NCI-H2029 treated with DMSO at 0.1 percent for 48 hours (cell line): Measurements from ENCODE around the gene HNF1B.

ENCODE experiments used
- DNase-seq: peaks from one replicate; lab custom pipeline; 2025; lab: John Stamatoyannopoulos, UW

The HNF1B gene

GRCh38 chr17:37736428-37736827 is 8.4 kb downstream of the HNF1B start:
- no peak for DNase-seq

GRCh38 chr17:37735165-37735564 is 9.7 kb downstream of the HNF1B start:
- DNase-seq = no peak

DNA sequence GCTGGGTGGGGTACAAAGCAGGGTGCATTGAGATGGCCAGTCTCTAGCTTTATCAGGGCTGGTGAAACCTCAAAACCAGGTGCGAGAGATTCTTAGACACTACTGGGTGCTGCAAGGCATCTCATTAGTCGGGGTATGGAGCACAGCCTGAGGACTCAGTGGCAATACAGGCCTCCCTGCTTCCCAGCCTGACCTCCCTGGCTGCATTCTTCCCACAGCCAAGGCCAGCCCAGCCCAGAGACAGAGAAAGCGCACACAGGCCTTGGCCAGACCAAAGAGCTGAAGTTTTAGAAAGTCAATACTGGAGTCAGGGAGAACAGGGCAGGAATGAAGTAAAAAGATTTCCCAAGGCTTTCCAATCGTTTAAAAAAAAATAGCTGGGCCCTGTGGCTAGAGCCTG is 12.5 kb downstream of the HNF1B start:
- no peak for DNase-seq

DNA sequence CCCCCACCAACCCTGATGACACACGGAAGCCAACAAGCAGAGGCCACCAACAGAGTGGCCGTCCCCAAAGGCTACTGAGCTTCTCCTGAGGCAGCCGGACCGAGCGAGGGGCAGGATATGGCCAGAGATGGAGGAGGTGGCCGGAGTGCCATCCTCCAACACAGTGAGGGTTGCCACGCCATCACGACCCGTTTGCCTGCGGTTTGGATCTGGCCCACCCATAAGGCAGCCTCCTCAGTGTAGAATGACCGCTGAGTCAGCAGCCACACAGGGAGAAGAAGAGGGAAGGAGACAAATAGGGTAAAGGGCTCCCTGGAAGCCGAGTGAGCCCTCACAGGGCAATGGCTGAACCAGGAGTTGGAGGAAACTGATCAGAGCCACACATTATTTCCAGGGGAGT is 13.8 kb downstream of the HNF1B start:
- no peak for DNase-seq

- no peak for DNase-seq
Measured at GRCh38 chr17:37729905-37730304, 15.0 kb downstream of the HNF1B start.

DNA sequence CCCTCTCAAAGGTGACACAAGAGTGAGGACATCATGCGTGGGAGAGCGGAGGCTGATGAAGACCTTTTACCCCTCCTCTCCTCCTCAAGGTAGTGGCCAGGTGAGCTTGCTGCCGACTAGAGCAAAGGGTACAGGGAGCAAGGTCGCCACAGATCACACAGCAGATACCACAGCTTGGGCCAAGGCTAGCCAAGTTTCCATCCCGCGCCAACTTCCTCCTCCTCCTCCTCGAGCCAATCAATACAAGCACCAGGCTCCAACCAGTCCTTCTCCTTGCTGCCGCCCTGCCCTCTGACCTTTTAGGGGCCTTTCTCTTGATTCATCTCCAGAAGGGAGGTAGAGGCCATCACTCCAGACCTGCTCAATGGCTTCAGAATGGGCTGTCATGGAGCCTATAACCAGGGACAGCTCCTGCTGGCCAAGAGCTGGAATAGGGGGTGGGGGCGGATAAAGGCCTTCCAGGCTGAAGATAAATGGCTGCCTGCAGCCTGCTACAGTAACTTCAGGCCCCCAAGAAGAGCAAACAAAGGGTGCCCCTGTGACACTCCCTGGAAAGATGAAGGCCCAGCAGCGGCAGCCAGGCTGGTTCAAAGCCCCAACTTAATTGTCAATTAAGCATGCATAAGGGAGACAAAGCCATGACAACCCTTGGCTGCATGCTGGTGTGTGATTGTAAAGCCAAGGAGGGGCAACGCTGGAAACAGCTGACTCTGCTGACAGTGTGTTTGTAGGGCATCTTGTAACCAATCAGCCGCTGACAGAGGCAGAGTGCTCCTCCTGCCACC is 17.8 kb downstream of the HNF1B start:
- DNase-seq = no peak

DNA sequence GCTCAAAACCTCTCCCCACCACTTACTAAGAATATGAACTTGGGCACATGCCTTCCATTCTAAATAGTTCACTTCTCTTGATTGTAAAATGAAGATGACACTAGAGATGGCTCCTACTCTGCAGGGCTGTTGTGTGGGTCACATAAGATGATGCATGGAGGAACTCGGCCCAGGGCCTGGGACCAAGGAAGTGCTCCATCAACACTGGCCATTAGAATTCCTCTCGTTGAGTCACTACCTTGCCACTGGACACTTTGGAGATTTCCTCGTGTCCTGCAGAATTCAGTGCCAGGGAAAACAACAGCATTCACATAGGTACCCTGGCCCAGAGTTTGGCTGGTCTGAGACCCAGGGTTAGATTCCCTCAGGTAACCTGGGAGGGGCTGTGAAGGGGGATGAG is 18.6 kb downstream of the HNF1B start:
- DNase-seq = no peak

DNA sequence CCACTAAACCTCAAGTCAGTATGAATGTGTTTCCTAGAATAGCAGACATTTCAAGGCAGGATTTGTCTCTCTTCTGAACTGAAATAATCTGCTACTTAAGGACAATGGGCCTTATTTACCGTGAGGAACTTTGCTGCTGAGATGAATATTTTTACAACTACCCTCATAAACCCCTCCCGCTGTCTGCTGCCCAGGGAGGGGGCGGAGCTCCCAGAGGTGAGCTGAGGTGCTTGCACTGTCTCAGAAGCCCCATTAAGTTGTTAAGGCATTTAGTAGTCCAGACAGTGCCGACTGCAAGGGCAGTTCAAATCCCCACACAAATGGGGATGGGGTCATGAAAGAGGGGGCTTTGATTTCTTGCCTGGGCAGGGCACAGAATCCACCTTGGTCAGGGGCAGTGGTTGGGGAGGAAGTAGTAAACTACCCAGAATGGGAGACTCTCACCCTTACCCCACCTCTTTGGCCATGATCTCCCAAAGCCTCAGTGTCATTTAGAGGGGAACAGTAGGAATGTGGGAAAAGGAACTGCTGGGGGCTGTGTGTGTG is 19.2 kb downstream of the HNF1B start:
- DNase-seq = no peak

- DNase-seq = no peak
Measured at GRCh38 chr17:37725021-37725595, 19.8 kb downstream of the HNF1B start.

DNA sequence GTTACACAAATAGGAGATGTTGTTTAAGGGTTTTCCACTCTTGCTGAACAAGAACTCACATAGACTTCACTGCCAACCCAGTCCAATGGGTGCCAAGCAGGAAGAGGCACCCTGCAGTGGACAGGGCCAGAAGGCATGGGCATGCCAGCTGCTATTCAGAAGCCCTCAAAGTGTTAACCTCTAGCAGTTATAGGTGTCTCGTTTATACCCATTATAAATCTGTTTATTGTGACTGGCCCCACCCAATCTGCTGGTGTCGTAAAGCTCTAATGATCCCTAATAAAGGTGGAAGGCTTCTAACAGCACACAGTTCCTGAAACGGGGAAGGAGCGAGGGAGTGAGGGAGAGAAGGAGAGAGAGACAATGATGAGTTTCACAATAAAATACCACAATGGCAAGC is 23.9 kb downstream of the HNF1B start:
- DNase-seq = no peak

DNA sequence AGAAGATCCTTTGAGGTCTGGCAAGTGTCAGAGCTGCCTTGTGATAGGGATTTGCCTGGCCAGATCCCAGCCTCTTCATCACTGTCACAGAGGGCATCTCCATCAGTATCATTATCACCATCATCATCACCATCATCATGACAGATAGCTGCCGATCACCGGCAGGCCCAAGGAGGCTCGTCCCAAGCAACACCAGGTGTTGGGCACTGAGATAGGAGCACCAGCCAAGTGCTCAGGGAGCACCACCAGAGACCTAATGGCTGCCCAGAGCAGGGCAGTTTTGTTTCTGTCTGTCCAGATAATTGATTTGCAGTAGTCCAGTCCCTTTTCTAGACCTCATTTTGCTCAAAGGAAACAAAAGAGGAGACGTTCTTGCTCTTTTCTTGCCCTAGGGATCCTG is 25.0 kb downstream of the HNF1B start:
- DNase-seq = no peak

DNA sequence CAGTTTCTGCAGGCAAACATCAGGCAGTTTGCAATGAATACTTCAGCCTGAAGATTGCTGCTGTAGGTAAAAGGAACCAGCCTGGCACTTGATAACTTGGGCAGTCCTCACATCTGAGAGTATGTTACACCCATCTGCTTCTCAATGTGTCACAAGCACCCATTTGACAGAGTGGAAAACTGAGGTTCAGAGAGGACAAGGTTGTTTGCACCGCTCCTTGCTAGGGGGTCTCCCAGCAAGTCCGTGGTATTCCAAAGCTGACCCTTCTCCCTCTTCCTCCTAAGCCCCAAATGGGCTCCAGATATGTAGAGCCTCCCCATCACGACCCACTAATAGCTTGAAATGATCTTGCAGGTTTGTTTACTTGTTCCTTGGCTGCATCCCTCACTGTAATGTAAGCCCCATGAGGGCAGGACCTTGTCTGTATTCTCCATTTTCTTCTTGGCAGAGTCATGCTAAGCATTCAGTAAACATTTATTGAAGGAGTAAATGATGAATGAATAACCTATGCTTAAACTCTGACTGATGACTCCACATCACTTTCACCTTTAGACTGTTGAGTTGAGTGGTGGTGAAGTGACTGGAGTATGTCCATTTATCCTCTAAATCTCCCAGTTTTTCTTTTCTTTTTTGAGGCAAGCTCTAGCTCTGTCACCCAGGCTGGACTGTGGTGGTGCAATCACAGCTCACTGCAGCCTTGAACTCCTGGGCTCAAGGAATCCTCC is 26.4 kb downstream of the HNF1B start:
- no peak for DNase-seq

DNA sequence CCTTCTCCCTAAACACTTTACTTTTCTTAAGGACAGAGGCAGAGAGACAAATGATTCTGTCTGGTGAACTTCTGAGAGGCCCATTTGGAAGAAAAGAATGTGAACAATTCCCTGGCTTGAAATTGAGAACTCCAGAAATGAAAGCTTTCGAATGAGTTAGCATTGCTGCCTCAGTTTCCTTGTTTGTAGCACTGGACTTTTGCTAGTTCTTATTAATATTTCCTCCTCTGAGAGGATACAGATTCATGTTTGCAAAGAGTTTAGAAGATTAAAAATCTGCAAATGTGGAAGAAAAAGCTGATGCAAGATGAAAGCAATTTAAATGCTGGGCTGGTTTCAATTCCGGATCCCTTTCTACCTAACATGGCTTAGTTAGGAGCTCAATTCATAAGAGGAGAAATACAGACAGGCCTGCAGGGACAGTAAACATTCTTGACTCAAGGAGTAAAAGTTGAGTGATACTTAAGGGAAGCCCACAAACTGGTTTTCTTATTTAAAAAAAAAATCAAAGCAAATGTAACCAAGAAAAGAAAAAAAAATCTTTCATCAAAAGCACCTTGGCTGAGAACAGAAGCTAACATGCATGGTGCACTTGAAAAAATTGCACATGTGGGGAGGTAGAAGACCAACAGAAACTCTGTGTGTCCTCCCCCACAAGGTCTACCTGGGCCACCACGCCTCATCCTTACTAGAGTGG is 27.1 kb downstream of the HNF1B start:
- no peak for DNase-seq

- DNase-seq = no peak
Measured at GRCh38 chr17:37714897-37715296, 30.0 kb downstream of the HNF1B start.

DNA sequence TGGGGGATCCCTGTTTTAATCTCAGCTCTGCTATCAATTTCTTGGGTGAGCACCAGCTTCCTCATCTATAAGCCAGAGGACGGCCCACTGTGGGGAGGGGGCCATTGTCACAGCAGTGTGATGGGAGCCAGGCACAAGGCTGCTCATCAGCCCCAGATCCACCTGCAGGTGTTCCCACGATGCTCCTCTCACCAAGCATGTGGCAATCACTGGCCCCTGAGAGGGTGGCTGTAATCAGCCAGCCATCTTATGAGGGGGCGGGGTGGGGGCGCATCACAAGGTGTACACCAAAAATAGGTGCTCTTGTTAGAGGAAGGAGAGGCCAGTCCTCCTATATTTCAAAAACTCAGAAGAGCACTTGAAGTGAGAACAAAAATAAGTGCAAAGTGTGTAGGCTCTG is 31.2 kb downstream of the HNF1B start:
- no peak for DNase-seq

DNA sequence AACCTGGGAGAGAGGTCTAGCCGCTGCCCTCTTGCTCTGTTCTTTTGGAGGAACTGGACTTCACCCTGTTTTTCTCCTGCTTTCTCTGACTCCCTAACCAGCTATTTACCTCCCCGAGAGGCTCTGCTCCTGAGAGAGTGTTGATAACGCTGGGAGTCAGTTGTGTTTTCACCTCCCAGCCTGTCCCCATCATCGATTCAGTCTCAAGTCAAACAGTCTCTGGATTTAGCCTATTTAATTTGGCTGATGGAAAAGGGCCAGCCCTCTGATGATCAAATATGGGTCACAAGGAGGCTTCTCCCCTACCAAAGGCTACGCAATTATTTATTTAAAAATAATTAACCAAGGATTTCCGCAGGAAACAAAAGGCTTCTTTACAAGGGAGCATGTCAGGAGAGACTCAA is 31.8 kb downstream of the HNF1B start:
- no peak for DNase-seq

GRCh38 chr17:37711113-37711512 is 33.7 kb downstream of the HNF1B start:
- DNase-seq = no peak

- peak; percentile 93 for DNase-seq
Measured at GRCh38 chr17:37710344-37710886, 34.4 kb downstream of the HNF1B start.

DNA sequence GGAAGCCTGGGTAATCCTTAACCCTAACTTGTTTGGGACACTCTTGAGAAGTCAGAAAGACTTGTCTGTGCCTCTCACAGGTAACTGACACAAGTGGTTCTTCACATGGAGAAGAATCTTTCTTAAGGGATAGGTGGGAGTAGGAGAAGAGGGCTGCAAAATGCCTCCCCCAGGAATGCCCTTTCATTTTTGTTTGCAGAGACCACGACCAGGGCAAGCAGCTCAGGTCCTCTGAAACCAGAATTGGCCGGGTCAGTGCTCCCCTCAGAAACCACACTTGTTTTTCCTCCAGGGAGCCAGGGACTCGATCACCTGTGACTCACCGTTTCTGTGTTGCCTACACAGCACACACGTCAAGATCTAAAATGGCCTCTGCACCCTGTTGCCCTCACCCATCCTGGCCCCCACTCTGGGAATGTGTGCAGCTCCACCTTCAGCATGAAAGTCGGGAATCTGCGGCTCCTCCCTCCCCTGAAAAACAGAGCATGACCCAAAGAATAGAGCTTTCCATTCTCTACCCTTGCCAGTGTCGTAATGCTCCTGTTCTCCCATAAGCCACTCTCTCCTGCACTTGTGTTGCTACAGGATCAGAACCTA is 36.1 kb downstream of the HNF1B start:
- no peak for DNase-seq

DNA sequence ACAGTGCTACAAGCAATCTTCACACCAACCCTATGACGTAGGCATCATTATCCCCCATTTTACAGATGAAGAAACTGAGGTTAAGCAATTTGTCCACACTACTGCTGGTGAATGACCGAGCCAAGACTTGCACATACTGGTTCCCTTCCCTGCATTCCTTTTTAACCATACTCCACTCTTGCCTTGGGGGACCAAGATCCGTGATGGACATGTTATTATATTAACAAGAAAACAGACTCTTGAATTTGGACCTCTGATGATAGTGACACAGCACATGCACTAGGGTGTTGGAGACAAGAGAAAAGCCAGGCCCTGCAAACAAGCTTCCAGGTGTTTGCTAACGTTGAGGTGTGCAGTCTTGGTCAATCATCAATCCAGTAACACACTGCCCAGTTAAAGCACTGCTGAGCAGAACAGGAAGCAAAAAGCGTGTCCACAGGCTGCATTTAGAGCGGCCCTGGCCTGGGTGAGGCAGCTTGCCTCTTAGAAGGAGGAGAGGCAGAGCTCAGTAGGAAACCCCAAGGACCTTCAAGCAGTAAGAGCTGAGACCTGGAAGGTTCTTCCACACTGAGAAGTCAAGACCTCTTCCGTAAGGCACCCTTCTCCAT is 36.7 kb downstream of the HNF1B start:
- no peak for DNase-seq

GRCh38 chr17:37706446-37706845 is 38.4 kb downstream of the HNF1B start:
- no peak for DNase-seq
